Erythroblast (primary cell): Measurements from ENCODE around the gene QRICH1.

ENCODE experiments used
- GATA1 ChIP-seq: IDR thresholded peaks from 2 replicates; pipeline ENCODE4 v1.6.1; 2011; ENCODE audit warnings: low read depth, mild to moderate bottlenecking, control low read depth, low read length, moderate library complexity
- POLR2A ChIP-seq: IDR thresholded peaks from 2 replicates; pipeline ENCODE4 v1.6.1; 2011; ENCODE audit warnings: mild to moderate bottlenecking, low read length

GRCh38 chr3:49123687-49124086 lies 29.8 kb upstream of the QRICH1 start:
- TF ChIP-seq POLR2A (no peak), GATA1 (no peak)
